Measurements from ENCODE around the gene MISP3.

MISP3 gene

GRCh38 chr19:14090509-14091080 is 18.0 kb downstream of the MISP3 start, which contains the start of gene SAMD1:
Gene SAMD1, minus strand, starts transcription at chr19:14090751.
- H3K27me3 ChIP-seq (ENCODE audit: control insufficient read depth in 1 of 2, insufficient read depth in 2 of 2, low read length in 2 of 2) = no peaks in the 10 kb centered on the region
- H3K9ac ChIP-seq (ENCODE audit: low read depth in 1 of 2, low read length in 2 of 2) = peak within 1 kb of the TSS; percentile 86 to 95
- H3K9me3 ChIP-seq (ENCODE audit: control insufficient read depth in 1 of 2, low read length in 2 of 2) = peaks cover 6 to 7% of the 10 kb centered on the region in 2 donors
- peaks cover 4 to 10% of the 10 kb centered on the region in 2 donors for H3K4me1 ChIP-seq (ENCODE audit: control insufficient read depth in 1 of 2, insufficient read depth in 2 of 2, low read length in 2 of 2)
- peaks cover 7 to 10% of the 10 kb centered on the region in 2 donors for H3K36me3 ChIP-seq (ENCODE audit: control insufficient read depth in 1 of 2, insufficient read depth in 2 of 2, low read length in 2 of 2)
- peak within 1 kb of the TSS; percentile 84 to 89 for H3K4me3 ChIP-seq (ENCODE audit: low read depth in 1 of 2, low read length in 2 of 2)
- H3K27ac ChIP-seq (ENCODE audit: low read depth, low read length) = peak within 1 kb of the TSS; percentile 85

DNA sequence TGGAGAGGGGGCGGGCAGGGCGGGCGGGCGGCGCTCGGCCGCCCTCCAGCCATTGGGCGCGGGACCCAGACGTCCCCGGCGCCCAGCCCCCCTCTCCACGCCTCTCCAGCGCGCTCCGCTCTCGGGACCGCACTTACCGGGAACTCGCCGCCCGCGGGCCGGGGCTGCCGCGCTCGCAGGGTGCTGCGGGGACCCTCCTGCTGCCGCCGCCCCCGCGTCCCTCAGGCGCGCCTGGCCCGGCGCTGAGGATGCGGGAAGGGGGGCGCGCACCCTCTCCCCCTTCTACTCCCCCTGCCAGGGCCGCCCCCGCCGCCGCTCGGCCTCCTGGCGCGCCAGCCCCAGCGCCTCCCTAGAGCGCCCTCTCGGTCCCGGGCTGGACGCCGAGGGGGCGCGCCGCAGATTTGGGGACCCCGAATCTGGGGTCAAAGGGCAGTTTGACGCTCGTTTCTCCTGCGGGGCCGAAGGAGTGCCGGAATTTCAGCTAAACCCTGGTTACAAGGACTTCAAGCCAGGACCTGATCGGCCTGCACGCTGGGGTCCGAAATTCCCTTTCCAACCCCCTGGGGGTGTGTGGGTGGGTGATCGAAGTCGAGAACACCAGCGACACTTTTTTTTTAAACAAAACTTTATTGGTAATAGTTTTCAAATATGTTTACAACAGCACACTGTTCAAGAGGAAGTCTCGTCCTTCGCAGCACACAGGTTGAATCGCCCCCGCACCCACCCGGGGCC is 18.7 kb downstream of the MISP3 start:
- Histone ChIP-seq H3K4me3 (ENCODE audit: low read depth in 1 of 2, low read length in 2 of 2) (peak overlapping the region; percentile 84 to 89), H3K9me3 (ENCODE audit: control insufficient read depth in 1 of 2, low read length in 2 of 2) (peaks cover 6 to 7% of the 10 kb centered on the region in 2 donors), H3K9ac (ENCODE audit: low read depth in 1 of 2, low read length in 2 of 2) (peak overlapping the region; percentile 86 to 95), H3K4me1 (ENCODE audit: control insufficient read depth in 1 of 2, insufficient read depth in 2 of 2, low read length in 2 of 2) (peaks cover 4 to 10% of the 10 kb centered on the region in 2 donors), H3K36me3 (ENCODE audit: control insufficient read depth in 1 of 2, insufficient read depth in 2 of 2, low read length in 2 of 2) (peaks cover 7 to 10% of the 10 kb centered on the region in 2 donors), H3K27ac (ENCODE audit: low read depth, low read length) (peak overlapping the region; percentile 85), H3K27me3 (ENCODE audit: control insufficient read depth in 1 of 2, insufficient read depth in 2 of 2, low read length in 2 of 2) (no peaks in the 10 kb centered on the region)

DNA sequence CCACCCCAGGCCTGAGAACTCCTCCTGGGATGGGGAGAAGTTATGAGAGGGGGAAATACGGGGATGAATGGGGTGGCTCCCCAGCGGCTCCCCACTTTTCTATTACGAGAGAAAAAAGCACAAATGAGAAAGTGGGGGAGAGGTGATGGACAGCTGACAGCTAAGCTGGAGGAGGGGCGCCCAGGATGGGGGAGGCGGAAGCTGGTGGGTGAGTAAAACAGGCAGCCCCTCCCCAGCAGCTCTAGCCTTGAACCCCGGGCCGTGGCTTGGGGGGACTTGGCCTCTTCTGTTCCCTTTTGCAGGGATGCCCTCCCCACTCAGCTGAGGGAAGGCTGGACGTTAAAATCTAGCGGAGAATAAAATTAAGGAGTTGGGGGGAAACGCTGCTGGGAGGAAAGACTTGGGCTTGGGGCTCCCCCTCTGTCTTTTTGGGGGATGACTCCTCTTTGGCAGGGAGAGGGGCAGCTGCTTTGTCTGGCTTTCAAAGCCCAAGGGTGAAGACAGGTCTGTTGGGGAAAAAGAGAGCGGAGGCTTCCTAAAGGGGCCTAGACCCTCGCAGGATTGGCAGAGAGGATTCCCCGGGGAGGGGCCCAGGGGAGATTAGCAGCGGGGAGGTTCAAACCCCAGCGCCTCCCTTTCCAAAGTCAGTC is 19.4 kb downstream of the MISP3 start:
- Histone ChIP-seq H3K36me3 (ENCODE audit: control insufficient read depth in 1 of 2, insufficient read depth in 2 of 2, low read length in 2 of 2) (peaks cover 13 to 17% of the 10 kb centered on the region in 2 donors), H3K4me3 (ENCODE audit: low read depth in 1 of 2, low read length in 2 of 2) (peak overlapping the region; percentile 84 to 89), H3K27ac (ENCODE audit: low read depth, low read length) (no peak overlapping the region), H3K9ac (ENCODE audit: low read depth in 1 of 2, low read length in 2 of 2) (peak overlapping the region in 1 of 2 donors; percentile 86), H3K4me1 (ENCODE audit: control insufficient read depth in 1 of 2, insufficient read depth in 2 of 2, low read length in 2 of 2) (peaks cover 4 to 10% of the 10 kb centered on the region in 2 donors), H3K9me3 (ENCODE audit: control insufficient read depth in 1 of 2, low read length in 2 of 2) (peaks cover 6 to 7% of the 10 kb centered on the region in 2 donors), H3K27me3 (ENCODE audit: control insufficient read depth in 1 of 2, insufficient read depth in 2 of 2, low read length in 2 of 2) (no peaks in the 10 kb centered on the region)

GRCh38 chr19:14093117-14093823 is 20.7 kb downstream of the MISP3 start:
- Histone ChIP-seq H3K9ac (ENCODE audit: low read depth in 1 of 2, low read length in 2 of 2) (no peak overlapping the region), H3K36me3 (ENCODE audit: control insufficient read depth in 1 of 2, insufficient read depth in 2 of 2, low read length in 2 of 2) (peaks cover 10 to 24% of the 10 kb centered on the region in 2 donors), H3K4me3 (ENCODE audit: low read depth in 1 of 2, low read length in 2 of 2) (no peak overlapping the region), H3K27me3 (ENCODE audit: control insufficient read depth in 1 of 2, insufficient read depth in 2 of 2, low read length in 2 of 2) (no peaks in the 10 kb centered on the region), H3K4me1 (ENCODE audit: control insufficient read depth in 1 of 2, insufficient read depth in 2 of 2, low read length in 2 of 2) (peaks cover 4 to 10% of the 10 kb centered on the region in 2 donors), H3K9me3 (ENCODE audit: control insufficient read depth in 1 of 2, low read length in 2 of 2) (peaks cover 6 to 7% of the 10 kb centered on the region in 2 donors), H3K27ac (ENCODE audit: low read depth, low read length) (no peak overlapping the region)

- Histone ChIP-seq H3K4me1 (ENCODE audit: control insufficient read depth in 1 of 2, insufficient read depth in 2 of 2, low read length in 2 of 2) (peaks cover 0 to 5% of the 10 kb centered on the region in 2 donors), H3K9me3 (ENCODE audit: control insufficient read depth in 1 of 2, low read length in 2 of 2) (peaks cover 6 to 7% of the 10 kb centered on the region in 2 donors), H3K9ac (ENCODE audit: low read depth in 1 of 2, low read length in 2 of 2) (no peak overlapping the region), H3K4me3 (ENCODE audit: low read depth in 1 of 2, low read length in 2 of 2) (no peak overlapping the region), H3K27me3 (ENCODE audit: control insufficient read depth in 1 of 2, insufficient read depth in 2 of 2, low read length in 2 of 2) (no peaks in the 10 kb centered on the region), H3K36me3 (ENCODE audit: control insufficient read depth in 1 of 2, insufficient read depth in 2 of 2, low read length in 2 of 2) (peaks cover 8 to 18% of the 10 kb centered on the region in 2 donors), H3K27ac (ENCODE audit: low read depth, low read length) (no peak overlapping the region)
Observed at GRCh38 chr19:14094854-14095253, 22.3 kb downstream of the MISP3 start.

DNA sequence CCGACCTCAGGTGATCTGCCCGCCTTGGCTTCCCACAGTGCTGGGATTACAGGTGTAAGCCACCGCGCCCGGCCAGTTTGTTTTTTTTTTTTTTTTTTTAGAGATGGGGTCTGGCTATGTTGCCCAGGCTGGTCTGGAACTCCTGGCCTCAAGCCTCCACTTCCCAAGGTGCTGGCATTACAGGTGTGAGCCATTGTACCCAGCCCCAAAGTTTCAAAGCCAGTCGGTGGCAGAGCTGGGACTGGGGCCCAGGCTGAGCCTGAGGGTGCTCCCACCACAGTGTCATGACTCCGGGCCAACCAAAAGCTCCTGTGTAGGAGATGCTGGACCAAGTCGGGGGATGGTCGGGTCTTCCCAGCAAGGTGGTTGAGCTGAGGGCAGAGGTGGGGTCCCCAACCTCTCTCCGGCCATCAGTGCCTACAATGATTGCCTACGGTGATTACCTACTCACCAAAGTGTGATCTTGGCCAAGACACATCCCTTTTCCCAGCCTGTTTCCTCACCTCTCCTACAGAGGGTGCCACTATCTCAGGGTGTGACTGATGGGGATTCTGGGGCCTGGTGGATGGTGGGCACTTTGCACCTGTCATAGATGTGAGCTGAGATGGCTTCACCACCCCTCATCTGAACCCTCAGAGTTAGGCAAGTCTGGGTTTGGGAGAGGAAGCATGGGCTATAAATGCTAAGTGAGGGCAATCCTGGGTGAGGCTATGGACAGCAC is 23.8 kb downstream of the MISP3 start:
- H3K9ac ChIP-seq (ENCODE audit: low read depth in 1 of 2, low read length in 2 of 2) = no peak overlapping the region
- H3K36me3 ChIP-seq (ENCODE audit: control insufficient read depth in 1 of 2, insufficient read depth in 2 of 2, low read length in 2 of 2) = peaks cover 14 to 26% of the 10 kb centered on the region in 2 donors
- H3K27ac ChIP-seq (ENCODE audit: low read depth, low read length) = no peak overlapping the region
- H3K9me3 ChIP-seq (ENCODE audit: control insufficient read depth in 1 of 2, low read length in 2 of 2) = peaks cover 6 to 7% of the 10 kb centered on the region in 2 donors
- peaks cover 0 to 5% of the 10 kb centered on the region in 2 donors for H3K4me1 ChIP-seq (ENCODE audit: control insufficient read depth in 1 of 2, insufficient read depth in 2 of 2, low read length in 2 of 2)
- no peak overlapping the region for H3K4me3 ChIP-seq (ENCODE audit: low read depth in 1 of 2, low read length in 2 of 2)
- no peaks in the 10 kb centered on the region for H3K27me3 ChIP-seq (ENCODE audit: control insufficient read depth in 1 of 2, insufficient read depth in 2 of 2, low read length in 2 of 2)

DNA sequence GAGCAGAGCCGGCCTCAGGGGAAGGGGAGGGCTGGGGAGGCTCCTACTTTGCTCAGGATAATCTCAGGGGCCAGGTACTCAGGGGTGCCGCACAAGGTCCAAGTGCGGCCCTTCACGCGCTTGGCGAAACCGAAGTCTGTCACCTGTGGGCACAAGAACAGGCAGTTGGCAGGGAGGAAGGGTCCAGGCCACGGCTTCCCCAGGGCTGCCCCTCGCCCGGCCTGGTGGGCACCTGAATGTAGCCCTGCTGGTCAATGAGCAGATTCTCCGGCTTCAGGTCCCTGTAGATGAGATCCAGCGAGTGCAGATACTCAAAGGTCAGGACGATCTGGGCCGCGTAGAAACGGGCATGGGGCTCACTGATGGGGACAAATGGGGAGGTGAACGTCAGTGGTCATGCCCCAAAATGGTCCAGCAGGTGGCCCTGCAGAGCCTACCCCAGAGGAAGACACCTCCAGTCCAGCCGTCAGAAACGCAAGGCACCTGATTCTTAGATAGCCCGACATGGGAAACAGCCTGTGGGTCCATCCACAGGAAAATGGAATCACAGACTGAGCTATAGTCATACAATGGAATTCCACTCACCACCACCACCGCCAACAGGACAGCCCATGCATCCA is 25.1 kb downstream of the MISP3 start:
- H3K4me1 ChIP-seq (ENCODE audit: control insufficient read depth in 1 of 2, insufficient read depth in 2 of 2, low read length in 2 of 2) = peaks cover 0 to 7% of the 10 kb centered on the region in 2 donors
- H3K27me3 ChIP-seq (ENCODE audit: control insufficient read depth in 1 of 2, insufficient read depth in 2 of 2, low read length in 2 of 2) = no peaks in the 10 kb centered on the region
- no peak overlapping the region for H3K27ac ChIP-seq (ENCODE audit: low read depth, low read length)
- H3K36me3 ChIP-seq (ENCODE audit: control insufficient read depth in 1 of 2, insufficient read depth in 2 of 2, low read length in 2 of 2) = peaks cover 16 to 33% of the 10 kb centered on the region in 2 donors
- no peak overlapping the region for H3K4me3 ChIP-seq (ENCODE audit: low read depth in 1 of 2, low read length in 2 of 2)
- H3K9me3 ChIP-seq (ENCODE audit: control insufficient read depth in 1 of 2, low read length in 2 of 2) = peaks cover 6 to 7% of the 10 kb centered on the region in 2 donors
- H3K9ac ChIP-seq (ENCODE audit: low read depth in 1 of 2, low read length in 2 of 2) = no peak overlapping the region

GRCh38 chr19:14101003-14101545 is 28.5 kb downstream of the MISP3 start:
- H3K9ac ChIP-seq (ENCODE audit: low read depth in 1 of 2, low read length in 2 of 2) = no peak overlapping the region
- H3K36me3 ChIP-seq (ENCODE audit: control insufficient read depth in 1 of 2, insufficient read depth in 2 of 2, low read length in 2 of 2) = peaks cover 22 to 47% of the 10 kb centered on the region in 2 donors
- no peak overlapping the region for H3K4me3 ChIP-seq (ENCODE audit: low read depth in 1 of 2, low read length in 2 of 2)
- H3K27me3 ChIP-seq (ENCODE audit: control insufficient read depth in 1 of 2, insufficient read depth in 2 of 2, low read length in 2 of 2) = no peaks in the 10 kb centered on the region
- H3K27ac ChIP-seq (ENCODE audit: low read depth, low read length) = no peak overlapping the region
- H3K4me1 ChIP-seq (ENCODE audit: control insufficient read depth in 1 of 2, insufficient read depth in 2 of 2, low read length in 2 of 2) = peaks cover 0 to 7% of the 10 kb centered on the region in 2 donors
- no peaks in the 10 kb centered on the region for H3K9me3 ChIP-seq (ENCODE audit: control insufficient read depth in 1 of 2, low read length in 2 of 2)
